ENCODE results near the gene DHRS2. TPM values are rescaled to one million over a fixed set of nuclear protein-coding genes. Genes with fewer than 3 reads are reported as not detected.
A peak's percentile ranks its signal among the peaks of the same experiment; 100 is the strongest.

The DHRS2 gene
- total and polyA plus RNA-seq, 2 of the 13 experiments (the other 11 are each of a cell fraction or from before 2014, with no cell fraction given): 1,621 to 3,021 TPM

DNA sequence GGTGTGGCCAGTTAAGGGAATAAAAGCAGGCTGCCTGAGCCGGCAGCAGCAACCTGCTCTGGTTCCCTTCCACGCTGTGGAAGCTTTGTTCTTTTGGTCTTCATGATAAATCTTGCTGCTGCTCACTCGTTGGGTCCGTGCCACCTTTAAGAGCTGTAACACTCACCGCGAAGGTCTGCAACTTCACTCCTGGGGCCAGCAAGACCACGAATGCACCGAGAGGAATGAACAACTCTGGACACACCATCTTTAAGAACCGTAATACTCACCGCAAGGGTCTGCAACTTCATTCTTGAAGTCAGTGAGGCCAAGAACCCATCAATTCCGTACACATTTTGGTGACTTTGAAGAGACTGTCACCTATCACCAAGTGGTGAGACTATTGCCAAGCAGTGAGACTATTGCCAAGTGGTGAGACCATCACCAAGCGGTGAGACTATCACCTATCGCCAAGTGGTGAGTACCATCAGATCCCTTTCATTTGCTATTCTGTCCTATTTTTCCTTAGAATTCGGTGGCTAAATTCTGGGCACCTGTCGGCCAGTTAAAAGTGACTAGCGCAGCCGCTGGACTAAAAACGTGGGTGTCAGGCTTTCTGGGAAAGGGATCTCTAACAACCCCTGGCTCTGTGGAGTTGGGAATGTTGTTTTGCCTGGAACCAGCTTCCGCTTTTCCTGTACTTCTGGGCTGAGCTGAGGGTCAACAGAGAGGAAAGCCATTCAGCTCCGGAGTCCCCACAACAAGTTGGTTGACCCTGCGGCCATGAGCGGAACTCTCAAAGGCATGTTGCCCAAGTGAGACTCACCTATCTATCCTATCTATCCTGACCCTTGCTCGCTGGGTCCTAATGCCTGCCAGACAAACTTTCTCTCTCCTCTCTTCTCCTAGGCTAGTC lies at the start of gene DHRS2 (continued):
- TF ChIP-seq, protein P1, sequence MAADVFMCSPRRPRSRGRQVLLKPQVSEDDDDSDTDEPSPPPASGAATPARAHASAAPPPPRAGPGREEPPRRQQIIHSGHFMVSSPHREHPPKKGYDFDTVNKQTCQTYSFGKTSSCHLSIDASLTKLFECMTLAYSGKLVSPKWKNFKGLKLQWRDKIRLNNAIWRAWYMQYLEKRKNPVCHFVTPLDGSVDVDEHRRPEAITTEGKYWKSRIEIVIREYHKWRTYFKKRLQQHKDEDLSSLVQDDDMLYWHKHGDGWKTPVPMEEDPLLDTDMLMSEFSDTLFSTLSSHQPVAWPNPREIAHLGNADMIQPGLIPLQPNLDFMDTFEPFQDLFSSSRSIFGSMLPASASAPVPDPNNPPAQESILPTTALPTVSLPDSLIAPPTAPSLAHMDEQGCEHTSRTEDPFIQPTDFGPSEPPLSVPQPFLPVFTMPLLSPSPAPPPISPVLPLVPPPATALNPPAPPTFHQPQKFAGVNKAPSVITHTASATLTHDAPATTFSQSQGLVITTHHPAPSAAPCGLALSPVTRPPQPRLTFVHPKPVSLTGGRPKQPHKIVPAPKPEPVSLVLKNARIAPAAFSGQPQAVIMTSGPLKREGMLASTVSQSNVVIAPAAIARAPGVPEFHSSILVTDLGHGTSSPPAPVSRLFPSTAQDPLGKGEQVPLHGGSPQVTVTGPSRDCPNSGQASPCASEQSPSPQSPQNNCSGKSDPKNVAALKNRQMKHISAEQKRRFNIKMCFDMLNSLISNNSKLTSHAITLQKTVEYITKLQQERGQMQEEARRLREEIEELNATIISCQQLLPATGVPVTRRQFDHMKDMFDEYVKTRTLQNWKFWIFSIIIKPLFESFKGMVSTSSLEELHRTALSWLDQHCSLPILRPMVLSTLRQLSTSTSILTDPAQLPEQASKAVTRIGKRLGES (CRISPR knock-in tag; IDR thresholded peaks at IDR 0.05; ENCODE audit: borderline replicate concordance): no peak
- TF ChIP-seq ZNF589 (CRISPR knock-in tag; conservative IDR thresholded peaks at IDR 0.05): no peak
- peak; percentile 95 for TF ChIP-seq RELA (CRISPR knock-in tag; IDR thresholded peaks at IDR 0.05)
- TF ChIP-seq ZNF782 (CRISPR knock-in tag; IDR thresholded peaks at IDR 0.05; ENCODE audit: borderline replicate concordance): peak; percentile 99
- no peak for TF ChIP-seq ZNF256 (CRISPR knock-in tag; conservative IDR thresholded peaks at IDR 0.05)
- TF ChIP-seq DR1 (CRISPR knock-in tag; IDR thresholded peaks at IDR 0.05): no peak
- TF ChIP-seq, protein P2, sequence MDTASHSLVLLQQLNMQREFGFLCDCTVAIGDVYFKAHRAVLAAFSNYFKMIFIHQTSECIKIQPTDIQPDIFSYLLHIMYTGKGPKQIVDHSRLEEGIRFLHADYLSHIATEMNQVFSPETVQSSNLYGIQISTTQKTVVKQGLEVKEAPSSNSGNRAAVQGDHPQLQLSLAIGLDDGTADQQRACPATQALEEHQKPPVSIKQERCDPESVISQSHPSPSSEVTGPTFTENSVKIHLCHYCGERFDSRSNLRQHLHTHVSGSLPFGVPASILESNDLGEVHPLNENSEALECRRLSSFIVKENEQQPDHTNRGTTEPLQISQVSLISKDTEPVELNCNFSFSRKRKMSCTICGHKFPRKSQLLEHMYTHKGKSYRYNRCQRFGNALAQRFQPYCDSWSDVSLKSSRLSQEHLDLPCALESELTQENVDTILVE (CRISPR knock-in tag; IDR thresholded peaks at IDR 0.05): peak; percentile 95
- TF ChIP-seq REL (CRISPR knock-in tag; conservative IDR thresholded peaks at IDR 0.05): no peak
- TF ChIP-seq ZNF335 (CRISPR knock-in tag; IDR thresholded peaks at IDR 0.05): peak; percentile 56
- no peak for TF ChIP-seq TRIM24 (CRISPR knock-in tag; IDR thresholded peaks at IDR 0.05)
- peak; percentile 97 for TF ChIP-seq ZBTB8A (CRISPR knock-in tag; IDR thresholded peaks at IDR 0.05; ENCODE audit: borderline replicate concordance, low read depth)
- TF ChIP-seq, protein P3, sequence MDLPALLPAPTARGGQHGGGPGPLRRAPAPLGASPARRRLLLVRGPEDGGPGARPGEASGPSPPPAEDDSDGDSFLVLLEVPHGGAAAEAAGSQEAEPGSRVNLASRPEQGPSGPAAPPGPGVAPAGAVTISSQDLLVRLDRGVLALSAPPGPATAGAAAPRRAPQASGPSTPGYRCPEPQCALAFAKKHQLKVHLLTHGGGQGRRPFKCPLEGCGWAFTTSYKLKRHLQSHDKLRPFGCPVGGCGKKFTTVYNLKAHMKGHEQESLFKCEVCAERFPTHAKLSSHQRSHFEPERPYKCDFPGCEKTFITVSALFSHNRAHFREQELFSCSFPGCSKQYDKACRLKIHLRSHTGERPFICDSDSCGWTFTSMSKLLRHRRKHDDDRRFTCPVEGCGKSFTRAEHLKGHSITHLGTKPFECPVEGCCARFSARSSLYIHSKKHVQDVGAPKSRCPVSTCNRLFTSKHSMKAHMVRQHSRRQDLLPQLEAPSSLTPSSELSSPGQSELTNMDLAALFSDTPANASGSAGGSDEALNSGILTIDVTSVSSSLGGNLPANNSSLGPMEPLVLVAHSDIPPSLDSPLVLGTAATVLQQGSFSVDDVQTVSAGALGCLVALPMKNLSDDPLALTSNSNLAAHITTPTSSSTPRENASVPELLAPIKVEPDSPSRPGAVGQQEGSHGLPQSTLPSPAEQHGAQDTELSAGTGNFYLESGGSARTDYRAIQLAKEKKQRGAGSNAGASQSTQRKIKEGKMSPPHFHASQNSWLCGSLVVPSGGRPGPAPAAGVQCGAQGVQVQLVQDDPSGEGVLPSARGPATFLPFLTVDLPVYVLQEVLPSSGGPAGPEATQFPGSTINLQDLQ (CRISPR knock-in tag; IDR thresholded peaks at IDR 0.05): no peak
- no peak for TF ChIP-seq KLF15 (CRISPR knock-in tag; IDR thresholded peaks at IDR 0.05; ENCODE audit: borderline replicate concordance)
- TF ChIP-seq ZSCAN25 (CRISPR knock-in tag; IDR thresholded peaks at IDR 0.05): peak; percentile 81
- TF ChIP-seq WIZ (CRISPR knock-in tag; IDR thresholded peaks at IDR 0.05): peak; percentile 87
- no peak for TF ChIP-seq FOXA1 (IDR thresholded peaks at IDR 0.05)
- TF ChIP-seq FOXA1 (CRISPR knock-in tag; IDR thresholded peaks at IDR 0.05): peak; percentile 73
- peak; percentile 42; the same call in 1 of the 2 replicates for TF ChIP-seq MAFF (IDR thresholded peaks at IDR 0.05; ENCODE audit: low read depth, low read length)
- TF ChIP-seq EHMT2 (IDR thresholded peaks at IDR 0.05; ENCODE audit: borderline replicate concordance, low read depth, low read length): no peak
- TF ChIP-seq, protein P4, sequence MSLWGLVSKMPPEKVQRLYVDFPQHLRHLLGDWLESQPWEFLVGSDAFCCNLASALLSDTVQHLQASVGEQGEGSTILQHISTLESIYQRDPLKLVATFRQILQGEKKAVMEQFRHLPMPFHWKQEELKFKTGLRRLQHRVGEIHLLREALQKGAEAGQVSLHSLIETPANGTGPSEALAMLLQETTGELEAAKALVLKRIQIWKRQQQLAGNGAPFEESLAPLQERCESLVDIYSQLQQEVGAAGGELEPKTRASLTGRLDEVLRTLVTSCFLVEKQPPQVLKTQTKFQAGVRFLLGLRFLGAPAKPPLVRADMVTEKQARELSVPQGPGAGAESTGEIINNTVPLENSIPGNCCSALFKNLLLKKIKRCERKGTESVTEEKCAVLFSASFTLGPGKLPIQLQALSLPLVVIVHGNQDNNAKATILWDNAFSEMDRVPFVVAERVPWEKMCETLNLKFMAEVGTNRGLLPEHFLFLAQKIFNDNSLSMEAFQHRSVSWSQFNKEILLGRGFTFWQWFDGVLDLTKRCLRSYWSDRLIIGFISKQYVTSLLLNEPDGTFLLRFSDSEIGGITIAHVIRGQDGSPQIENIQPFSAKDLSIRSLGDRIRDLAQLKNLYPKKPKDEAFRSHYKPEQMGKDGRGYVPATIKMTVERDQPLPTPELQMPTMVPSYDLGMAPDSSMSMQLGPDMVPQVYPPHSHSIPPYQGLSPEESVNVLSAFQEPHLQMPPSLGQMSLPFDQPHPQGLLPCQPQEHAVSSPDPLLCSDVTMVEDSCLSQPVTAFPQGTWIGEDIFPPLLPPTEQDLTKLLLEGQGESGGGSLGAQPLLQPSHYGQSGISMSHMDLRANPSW (CRISPR knock-in tag; IDR thresholded peaks at IDR 0.05; ENCODE audit: borderline replicate concordance): peak; percentile 96
- TF ChIP-seq TAF1 (CRISPR knock-in tag; IDR thresholded peaks at IDR 0.05): peak; percentile 95

Data from HepG2 (cell line).